Measurements from ENCODE around the gene RCCD1. TPM values are rescaled to one million over a fixed set of nuclear protein-coding genes. Genes with fewer than 3 reads are reported as not detected.
"Not testable (repeated sequence)": the region's sequence is repeated elsewhere in the genome, so short reads cannot be mapped to it uniquely, and the experiment has no call there.

Gene RCCD1
- total RNA-seq, 1 donor from 2014 or later = 19.7 TPM

DNA sequence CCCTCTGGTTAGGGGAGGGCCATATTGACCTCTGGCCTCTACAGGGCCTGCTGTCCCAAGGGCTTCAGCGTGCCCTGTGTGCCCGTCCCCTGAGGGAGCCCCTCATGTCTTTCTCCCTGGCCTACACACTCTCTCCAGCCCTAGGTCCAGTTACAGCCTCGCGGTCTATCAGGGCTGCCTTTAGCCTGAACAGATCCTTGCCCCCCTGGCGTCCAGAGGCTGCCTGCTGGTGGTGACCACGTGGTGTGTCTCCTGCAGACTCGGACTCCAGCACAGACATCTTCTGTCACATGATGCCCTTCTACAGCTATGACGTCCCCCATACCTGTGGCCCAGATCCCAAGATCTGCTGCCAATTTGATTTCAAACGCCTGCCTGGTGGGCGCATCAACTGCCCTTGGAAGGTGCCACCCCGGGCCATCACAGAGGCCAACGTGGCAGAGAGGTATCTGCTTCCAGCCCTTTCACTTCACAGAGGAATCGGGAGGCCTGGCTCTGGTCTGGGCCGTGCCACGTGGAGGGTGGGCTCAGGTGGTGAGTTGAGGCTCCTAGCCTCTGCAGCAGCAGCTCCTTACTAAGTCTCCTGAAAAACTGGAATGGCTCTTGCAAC lies 47.5 kb upstream of the RCCD1 start:
- DNase-seq (ENCODE audit: low spot score) = no peak
- H3K27me3 ChIP-seq = peaks cover 23% of the 10 kb centered on the region
- Mint-ChIP-seq H3K27ac (no peak overlapping the region), H3K4me3 (no peak overlapping the region), H3K27me3 (ENCODE audit: insufficient read depth, low read depth) (peaks cover 2% of the 10 kb centered on the region), H3K9me3 (no peaks in the 10 kb centered on the region), H3K4me1 (peaks cover under 1% of the 10 kb centered on the region), H3K36me3 (peaks cover 20% of the 10 kb centered on the region)
- no peak overlapping the region for H3K4me3 ChIP-seq
- H3K9me3 ChIP-seq (ENCODE audit: low read depth) = no peaks in the 10 kb centered on the region
- no peak overlapping the region for H3K9ac ChIP-seq
- TF ChIP-seq EZH2 (IDR thresholded peaks at IDR 0.05) (no peak), CTCF (IDR thresholded peaks at IDR 0.05) (no peak), EZH2phosphoT487 (IDR thresholded peaks at IDR 0.05) (no peak)
- no peak overlapping the region for H3K4me2 ChIP-seq
- H4K20me1 ChIP-seq (ENCODE audit: low read depth) = peaks cover 4% of the 10 kb centered on the region
- H3K36me3 ChIP-seq = no peaks in the 10 kb centered on the region
- H3K27ac ChIP-seq = no peak overlapping the region
- H3K4me1 ChIP-seq = peaks cover 9% of the 10 kb centered on the region
- peaks cover 16% of the 10 kb centered on the region for H3F3A ChIP-seq (ENCODE audit: low read depth)
- H3K79me2 ChIP-seq (ENCODE audit: low read depth) = no peaks in the 10 kb centered on the region
- no peak overlapping the region for H2AFZ ChIP-seq (replicated peaks)

DNA sequence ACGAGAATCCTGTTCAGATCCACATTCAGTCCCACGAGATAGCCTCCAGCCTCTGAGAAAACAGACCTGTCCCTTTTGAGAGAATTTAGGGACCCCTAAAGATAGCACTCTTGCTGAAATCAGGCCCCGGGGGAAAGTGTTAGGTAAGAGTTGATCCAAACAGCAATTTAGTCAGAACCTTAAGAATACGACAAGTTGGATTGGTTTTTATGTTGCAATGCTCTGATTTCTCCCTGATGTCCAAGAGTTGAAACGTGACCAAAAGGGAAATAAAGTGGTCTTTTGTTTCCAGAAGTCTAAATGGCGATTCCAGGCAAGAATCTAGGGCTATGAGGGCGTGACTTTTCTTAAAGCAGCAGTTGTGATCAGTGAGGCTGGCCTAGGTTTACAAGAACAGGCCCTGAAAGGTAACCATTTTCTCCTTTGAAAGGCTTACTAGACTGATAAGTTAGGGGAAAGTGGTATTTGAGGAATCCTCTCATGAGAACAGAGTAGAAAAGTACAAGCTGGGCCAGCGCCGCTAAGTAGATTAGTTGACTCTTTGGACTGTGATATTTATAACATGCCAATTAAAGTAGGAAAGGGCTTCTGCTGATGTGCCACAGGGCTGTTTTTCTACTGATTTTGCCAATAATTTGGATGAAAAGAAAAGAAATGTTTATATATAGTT lies 46.7 kb upstream of the RCCD1 start:
- peaks cover 9% of the 10 kb centered on the region for H3K4me1 ChIP-seq
- Mint-ChIP-seq H3K36me3 (peaks cover 23% of the 10 kb centered on the region), H3K4me3 (no peak overlapping the region), H3K4me1 (no peaks in the 10 kb centered on the region), H3K9me3 (no peaks in the 10 kb centered on the region), H3K27ac (no peak overlapping the region), H3K27me3 (ENCODE audit: insufficient read depth, low read depth) (peaks cover 2% of the 10 kb centered on the region)
- no peak overlapping the region for H3K27ac ChIP-seq
- DNase-seq (ENCODE audit: low spot score) = no peak
- H3K9ac ChIP-seq = no peak overlapping the region
- H3K79me2 ChIP-seq (ENCODE audit: low read depth) = no peaks in the 10 kb centered on the region
- TF ChIP-seq CTCF (IDR thresholded peaks at IDR 0.05) (no peak), EZH2phosphoT487 (IDR thresholded peaks at IDR 0.05) (no peak), EZH2 (IDR thresholded peaks at IDR 0.05) (no peak)
- H3K4me3 ChIP-seq = no peak overlapping the region
- peaks cover 22% of the 10 kb centered on the region for H3K27me3 ChIP-seq
- H4K20me1 ChIP-seq (ENCODE audit: low read depth) = peaks cover 4% of the 10 kb centered on the region
- H3K4me2 ChIP-seq = no peak overlapping the region
- no peaks in the 10 kb centered on the region for H3K36me3 ChIP-seq
- H3K9me3 ChIP-seq (ENCODE audit: low read depth) = no peaks in the 10 kb centered on the region
- H3F3A ChIP-seq (ENCODE audit: low read depth) = peaks cover 12% of the 10 kb centered on the region
- H2AFZ ChIP-seq (replicated peaks) = no peak overlapping the region

DNA sequence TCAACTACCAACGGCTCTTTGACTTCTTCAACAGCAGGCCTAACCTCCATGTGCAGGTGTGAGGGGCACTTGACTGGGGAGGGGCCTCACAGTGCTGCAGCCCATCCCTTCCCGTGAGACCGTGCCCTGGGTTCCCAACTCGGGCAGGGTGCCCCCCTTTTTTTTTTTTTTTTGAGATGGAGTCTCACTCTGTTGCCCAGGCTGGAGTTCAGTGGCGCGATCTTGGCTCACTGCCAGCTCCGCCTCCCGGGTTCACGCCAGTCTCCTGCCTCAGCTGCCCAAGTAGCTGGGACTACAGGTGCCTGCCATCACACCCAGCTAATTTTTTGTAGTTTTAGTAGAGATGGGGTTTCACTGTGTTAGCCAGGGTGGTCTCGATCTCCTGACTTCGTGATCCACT lies 45.2 kb upstream of the RCCD1 start:
- not testable (repeated sequence) for DNase-seq (ENCODE audit: low spot score); H3K27ac ChIP-seq; H3K27me3 ChIP-seq; H3F3A ChIP-seq (ENCODE audit: low read depth); H2AFZ ChIP-seq (replicated peaks); H3K79me2 ChIP-seq (ENCODE audit: low read depth); H3K4me1 Mint-ChIP-seq; H3K4me1 ChIP-seq; H3K4me2 ChIP-seq; H3K9me3 Mint-ChIP-seq; H3K9me3 ChIP-seq (ENCODE audit: low read depth); H3K4me3 ChIP-seq; H3K27me3 Mint-ChIP-seq (ENCODE audit: insufficient read depth, low read depth); H3K36me3 ChIP-seq; H3K4me3 Mint-ChIP-seq; H4K20me1 ChIP-seq (ENCODE audit: low read depth); H3K9ac ChIP-seq; H3K27ac Mint-ChIP-seq
- peaks cover 24% of the 10 kb centered on the region for H3K36me3 Mint-ChIP-seq

- Histone ChIP-seq H2AFZ (replicated peaks) (no peak overlapping the region), H3K4me1 (no peaks in the 10 kb centered on the region), H3K27ac (no peak overlapping the region), H4K20me1 (ENCODE audit: low read depth) (no peaks in the 10 kb centered on the region), H3K36me3 (no peaks in the 10 kb centered on the region), H3K4me3 (no peak overlapping the region), H3K27me3 (peaks cover 2% of the 10 kb centered on the region), H3K9ac (no peak overlapping the region), H3K4me2 (no peak overlapping the region), H3F3A (ENCODE audit: low read depth) (no peaks in the 10 kb centered on the region), H3K79me2 (ENCODE audit: low read depth) (no peaks in the 10 kb centered on the region), H3K9me3 (ENCODE audit: low read depth) (no peaks in the 10 kb centered on the region)
- DNase-seq (ENCODE audit: low spot score) = no peak
- Mint-ChIP-seq H3K9me3 (no peaks in the 10 kb centered on the region), H3K4me3 (no peak overlapping the region), H3K27ac (no peak overlapping the region), H3K36me3 (peaks cover 24% of the 10 kb centered on the region), H3K4me1 (no peaks in the 10 kb centered on the region), H3K27me3 (ENCODE audit: insufficient read depth, low read depth) (peaks cover 1% of the 10 kb centered on the region)
- no peak for TF ChIP-seq EZH2phosphoT487 (IDR thresholded peaks at IDR 0.05)
- TF ChIP-seq CTCF (IDR thresholded peaks at IDR 0.05) = no peak
- no peak for TF ChIP-seq EZH2 (IDR thresholded peaks at IDR 0.05)
Observed at GRCh38 chr15:90909976-90910375, 44.7 kb upstream of the RCCD1 start.

All from neural progenitor cell (in vitro differentiated cells).